GM18868 (cell line): ENCODE data around the gene TBC1D14.
A peak's percentile ranks its signal among the peaks of the same experiment; 100 is the strongest.

Source experiments
- ATAC-seq: cut with Tn5 transposase; IDR thresholded peaks from one replicate; pipeline ENCODE4 v1.9.1; 2021; ENCODE audit warnings: mild to moderate bottlenecking, moderate library complexity; ENCODE audit not compliant: unreplicated experiment

The TBC1D14 gene, protein sequence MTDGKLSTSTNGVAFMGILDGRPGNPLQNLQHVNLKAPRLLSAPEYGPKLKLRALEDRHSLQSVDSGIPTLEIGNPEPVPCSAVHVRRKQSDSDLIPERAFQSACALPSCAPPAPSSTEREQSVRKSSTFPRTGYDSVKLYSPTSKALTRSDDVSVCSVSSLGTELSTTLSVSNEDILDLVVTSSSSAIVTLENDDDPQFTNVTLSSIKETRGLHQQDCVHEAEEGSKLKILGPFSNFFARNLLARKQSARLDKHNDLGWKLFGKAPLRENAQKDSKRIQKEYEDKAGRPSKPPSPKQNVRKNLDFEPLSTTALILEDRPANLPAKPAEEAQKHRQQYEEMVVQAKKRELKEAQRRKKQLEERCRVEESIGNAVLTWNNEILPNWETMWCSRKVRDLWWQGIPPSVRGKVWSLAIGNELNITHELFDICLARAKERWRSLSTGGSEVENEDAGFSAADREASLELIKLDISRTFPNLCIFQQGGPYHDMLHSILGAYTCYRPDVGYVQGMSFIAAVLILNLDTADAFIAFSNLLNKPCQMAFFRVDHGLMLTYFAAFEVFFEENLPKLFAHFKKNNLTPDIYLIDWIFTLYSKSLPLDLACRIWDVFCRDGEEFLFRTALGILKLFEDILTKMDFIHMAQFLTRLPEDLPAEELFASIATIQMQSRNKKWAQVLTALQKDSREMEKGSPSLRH

DNA sequence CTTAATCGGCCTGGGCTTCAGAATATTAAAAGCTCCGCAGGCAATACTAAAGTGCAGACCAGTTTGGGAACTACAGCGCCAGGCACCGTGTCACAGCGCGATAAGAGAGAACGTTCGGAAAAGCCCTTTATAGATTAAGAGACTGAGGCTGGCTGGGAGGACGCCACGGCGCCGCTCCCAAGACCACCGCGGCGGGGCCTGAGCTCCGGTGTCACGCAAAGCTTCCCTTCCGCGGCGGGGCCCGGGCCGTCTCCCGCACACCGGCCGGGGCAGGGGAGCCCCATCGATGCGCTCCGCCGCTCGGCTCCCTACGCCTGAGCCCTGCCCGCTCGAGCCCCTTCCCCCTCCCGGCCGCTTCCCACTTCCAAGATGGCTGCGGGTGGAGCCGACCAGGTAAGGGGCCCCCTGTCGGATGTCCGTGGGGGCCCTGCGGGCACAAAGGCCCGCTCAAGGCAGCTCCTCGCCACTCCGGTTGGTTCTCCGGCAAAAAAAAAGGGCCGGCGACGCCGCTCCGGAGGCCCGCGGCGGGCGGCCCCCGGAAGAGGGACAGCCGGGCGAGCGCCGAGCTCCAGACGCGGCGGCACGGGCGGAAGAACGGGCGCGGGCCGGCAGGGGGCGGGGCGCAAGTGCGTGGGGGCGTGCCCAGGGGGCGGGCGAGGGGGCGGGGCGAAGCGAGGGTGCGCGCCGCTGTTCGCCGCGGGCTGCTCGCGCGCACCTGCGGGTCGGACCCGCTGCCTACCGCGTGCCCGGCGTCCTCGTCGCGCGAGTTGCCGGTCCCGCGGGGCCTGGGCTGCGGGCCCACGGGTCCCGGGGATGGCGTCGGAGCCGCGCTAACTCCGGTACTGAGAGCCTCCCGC is at the start of gene TBC1D14:
Gene TBC1D14, plus strand, starts transcription at position 714 of the 857 bp plus-strand sequence. CDS start 13,564 bp downstream, outside the sequence.
- ATAC-seq = peak; percentile 85

DNA sequence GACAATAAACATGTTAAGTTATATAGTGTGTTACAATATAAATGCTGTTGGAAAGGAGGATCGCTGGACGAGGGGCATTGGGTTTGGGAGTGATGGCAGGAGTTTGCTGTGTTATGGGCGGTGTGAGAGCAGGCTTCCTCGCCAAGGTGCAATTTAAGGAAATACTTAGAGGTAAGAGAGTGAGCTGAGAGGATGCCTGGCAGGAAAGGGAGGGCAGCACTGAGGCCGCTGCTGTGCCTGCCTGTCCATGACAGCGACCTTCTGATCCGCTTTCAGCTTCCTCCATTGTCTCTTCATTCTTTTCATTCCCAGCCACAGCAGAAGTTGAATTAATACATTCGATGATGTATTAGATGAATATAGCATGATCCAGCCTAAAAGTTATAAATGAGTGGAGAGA is 41.2 kb upstream of the TBC1D14 start:
- no peak for ATAC-seq

DNA sequence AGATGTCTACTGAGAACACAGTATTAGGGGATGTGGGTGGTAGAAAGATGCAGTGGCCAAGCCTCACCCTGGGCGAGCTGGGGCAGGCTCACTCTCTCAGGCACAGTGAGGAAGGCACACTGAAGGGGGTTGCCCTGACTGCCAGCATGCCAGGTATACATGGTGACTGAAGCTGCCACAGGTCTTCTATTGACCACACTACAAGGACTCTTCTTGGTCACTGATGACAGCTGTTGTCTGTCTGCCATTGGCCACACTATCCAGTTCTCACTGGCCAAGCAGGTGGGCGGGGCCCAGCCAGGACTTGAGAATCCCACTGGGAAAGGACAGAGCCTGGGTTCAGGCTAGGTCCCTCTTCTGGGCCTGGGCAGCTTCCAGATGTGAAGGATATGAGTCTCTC is 39.7 kb upstream of the TBC1D14 start:
- ATAC-seq = no peak

DNA sequence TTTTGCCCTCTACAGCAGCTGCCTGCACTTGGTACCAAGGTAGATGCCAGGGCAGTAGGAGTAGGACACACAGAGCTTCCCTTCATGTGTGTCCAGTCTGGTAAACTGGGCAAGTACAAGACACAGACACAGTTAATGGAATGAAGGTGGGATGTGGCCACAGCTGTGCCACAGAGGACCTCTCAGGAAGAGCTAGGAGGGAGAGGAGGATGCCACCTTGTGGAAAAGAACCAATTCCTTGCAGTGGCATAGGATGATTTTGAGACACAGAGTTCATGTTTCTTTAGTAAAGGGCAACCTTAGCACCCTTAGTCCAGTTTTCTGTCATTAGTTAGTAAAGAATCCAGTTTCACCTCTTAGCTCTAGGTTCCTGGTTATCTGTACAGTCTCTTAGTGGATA is 36.3 kb upstream of the TBC1D14 start:
- ATAC-seq = no peak

DNA sequence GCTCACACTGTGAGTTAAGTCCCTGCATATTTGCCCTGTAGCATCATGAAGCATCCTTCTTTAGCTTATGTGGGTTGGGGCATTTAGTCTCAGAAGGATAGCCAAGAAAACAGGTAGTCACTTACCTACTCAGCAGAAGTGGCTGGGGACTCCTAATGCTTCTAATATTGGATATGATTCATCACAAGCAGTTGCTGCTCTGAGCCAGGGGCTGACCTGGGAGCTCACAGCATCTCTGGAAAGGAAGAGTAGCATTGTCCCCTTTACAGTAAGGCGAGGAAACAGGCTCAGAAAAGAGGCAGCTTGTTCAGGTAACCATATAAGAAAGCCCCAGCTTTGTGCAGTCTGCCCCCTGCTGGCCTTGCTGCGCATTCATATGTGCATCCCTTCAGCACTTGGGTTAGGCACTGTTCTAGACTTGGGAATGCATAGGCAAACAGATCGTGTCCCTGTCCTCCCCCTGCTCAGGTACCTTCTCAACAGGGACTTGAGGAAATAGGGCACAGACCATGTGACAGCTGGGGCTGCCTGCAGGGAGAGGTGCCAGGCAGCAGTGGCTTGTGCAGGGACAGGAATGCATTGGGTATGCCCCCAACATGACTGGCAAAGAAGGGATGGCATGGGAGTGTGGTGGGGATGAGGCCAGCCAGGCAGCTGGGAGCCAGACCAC is 35.7 kb upstream of the TBC1D14 start:
- ATAC-seq = peak; percentile 72

DNA sequence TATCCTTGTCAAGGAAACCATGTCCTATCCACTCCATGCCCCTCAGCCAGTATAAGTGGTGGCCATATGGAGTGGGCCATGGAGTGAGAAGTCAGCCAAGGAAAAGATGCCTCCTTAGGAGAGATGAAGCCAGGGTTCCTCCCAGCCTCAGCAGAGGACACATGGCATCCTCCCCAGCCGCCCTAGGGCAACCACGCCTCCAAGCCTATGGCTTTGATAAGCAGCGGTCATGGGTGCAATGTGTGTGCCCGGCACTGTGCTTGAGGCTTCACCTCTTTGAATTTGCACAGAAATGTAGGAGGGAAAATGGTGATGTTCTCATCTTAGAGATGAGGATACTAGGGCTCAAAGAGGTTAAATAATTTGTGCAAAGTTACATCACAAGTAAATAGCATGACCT is 34.6 kb upstream of the TBC1D14 start:
- ATAC-seq = no peak

DNA sequence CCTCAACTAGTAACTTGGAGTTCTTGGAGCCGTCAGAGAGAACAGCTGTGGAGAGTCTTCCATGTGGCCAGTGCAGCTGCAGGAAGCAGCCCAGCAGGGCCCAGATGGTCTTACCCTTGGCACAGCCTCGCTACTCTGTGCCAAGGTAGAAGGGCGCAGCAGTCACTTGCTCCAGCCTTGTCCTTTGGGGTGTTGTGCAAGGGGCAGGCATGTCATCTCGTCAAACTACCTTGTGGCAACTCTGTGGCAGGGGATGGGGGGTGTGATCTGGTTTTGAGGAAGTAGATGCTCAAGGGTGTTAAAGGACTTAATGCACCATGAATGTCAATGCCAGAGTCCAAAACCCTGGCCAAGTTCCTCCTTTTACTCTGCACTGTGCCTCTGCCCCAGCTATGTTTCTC is 34.2 kb upstream of the TBC1D14 start:
- ATAC-seq = no peak

DNA sequence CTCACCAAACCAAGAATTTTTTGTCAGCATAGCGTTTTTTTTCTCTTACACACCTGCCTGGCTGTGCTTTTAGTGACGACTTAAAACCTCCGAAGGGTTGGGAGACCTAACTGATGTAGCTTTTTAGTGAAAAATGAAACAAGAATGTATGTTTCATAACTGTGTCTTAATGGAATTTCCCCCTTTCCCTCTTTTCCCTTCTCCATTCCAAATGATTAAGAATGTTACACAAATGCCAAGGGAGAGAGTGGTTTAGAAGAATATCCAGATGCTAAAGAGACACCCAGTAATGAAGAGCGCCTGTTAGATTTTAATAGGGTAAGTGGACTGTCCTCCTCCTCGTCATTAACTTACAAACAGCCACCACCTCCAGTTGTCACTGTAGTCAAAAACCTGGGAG is 33.2 kb upstream of the TBC1D14 start:
- no peak for ATAC-seq

DNA sequence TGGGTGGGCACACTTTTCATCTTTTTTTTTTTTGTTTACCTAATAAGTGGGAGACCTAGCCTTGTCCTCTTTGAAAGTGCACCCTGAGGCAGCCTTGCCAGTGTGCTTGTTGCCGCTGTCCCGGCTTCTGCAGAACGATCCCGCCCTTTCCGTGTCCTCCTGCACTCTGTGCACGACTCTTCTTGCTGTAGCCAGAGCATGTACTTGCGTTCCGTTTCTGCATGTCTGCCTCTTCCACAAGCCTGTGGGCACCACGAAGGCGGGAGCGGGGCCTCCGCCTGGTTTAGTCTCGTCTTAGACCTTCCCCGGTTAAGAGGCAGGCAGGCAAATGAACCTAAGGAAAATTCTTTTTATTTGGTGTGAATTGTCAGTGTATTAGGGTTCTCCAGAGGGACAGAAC is 32.6 kb upstream of the TBC1D14 start:
- no peak for ATAC-seq

DNA sequence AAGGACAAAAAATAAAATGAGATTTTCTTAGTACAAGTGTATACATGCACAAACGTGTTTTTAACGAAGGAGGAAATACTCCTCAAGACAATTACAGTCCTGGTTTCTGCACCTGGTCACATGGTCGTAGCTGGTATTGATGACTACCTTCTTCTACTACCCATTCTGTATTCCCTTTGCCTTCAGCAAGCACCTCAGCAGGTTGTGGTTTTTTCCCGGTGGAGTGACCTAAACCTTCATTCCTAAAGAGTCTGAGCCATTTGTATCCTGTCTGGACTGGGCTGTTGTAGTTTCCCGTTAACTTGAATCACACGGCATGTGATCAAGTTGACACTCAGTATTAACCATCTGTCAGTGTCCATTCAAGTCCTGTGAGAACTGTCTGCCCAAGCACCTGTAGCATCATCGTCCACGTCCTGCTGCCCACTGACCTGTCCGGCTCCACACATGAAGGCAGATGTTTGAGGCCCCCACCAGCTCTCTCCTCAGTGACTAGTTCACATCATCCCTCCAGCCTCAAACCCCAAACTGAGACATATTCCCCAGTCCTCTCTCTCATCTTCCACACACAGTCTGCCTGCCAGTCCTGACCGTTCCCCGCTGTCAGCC is 31.1 kb upstream of the TBC1D14 start:
- ATAC-seq = no peak

DNA sequence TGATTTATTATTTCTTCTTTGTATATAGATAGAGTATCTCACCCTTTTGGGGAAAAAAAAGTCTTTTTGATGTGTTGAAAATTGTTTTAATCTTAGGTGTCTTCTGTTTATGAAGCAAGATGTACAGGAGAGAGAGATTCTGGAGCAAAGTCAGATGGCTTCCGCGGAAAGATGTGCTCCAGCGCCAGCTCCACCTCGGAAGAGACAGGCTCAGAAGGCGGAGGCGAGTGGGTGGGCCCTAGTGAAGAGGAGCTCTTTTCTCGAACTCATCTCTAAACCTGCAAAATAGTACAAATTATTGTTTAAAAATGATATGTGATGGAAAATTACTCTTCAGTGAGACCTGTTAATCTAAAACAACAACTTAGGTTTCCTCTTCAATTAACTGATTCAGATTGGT is 28.9 kb upstream of the TBC1D14 start:
- no peak for ATAC-seq

DNA sequence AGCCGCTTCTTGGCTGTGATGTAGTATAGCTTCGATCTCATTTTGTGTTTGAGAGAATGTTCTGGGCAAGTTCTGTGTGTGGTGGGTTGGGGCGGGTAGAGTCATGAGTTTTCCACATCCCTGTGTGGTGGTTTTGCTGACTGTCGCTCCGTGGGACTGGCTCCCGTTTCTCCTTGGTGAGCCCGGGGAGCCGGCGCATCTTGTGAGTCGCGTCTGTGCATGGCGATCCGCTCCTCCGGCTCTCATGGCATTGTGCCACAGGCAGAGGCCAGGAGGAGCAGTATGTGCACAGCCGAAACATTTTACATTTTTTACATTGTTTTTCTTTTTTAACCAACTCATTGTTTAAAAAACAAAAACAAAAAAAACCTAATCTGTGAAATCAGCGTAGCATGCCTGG is 27.7 kb upstream of the TBC1D14 start:
- no peak for ATAC-seq

DNA sequence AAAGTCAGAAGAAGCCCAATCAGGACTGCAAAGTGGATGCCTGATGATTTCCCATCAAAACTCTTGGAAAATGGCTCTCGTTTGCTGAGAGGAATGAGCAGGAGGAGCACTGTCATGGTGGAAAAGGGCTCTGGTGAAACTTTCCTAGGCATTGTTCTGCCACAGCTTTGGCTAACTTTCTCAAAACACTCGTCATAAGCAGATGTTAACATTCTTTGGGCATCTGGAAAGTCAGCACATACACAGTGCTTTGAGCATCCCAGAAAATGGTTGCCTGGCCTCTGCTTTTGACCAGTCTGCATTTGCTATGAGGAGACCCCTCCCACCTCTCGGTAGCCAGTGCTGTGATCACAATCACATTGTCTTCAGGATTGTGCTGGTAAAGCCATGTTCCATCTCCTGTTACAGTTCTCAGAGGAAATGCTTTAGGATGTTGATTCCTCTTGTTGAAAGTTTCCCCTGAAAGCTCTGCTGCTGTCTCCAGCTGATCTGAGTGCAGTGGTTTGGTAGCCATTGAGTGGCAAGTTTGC is 25.2 kb upstream of the TBC1D14 start:
- ATAC-seq = no peak

DNA sequence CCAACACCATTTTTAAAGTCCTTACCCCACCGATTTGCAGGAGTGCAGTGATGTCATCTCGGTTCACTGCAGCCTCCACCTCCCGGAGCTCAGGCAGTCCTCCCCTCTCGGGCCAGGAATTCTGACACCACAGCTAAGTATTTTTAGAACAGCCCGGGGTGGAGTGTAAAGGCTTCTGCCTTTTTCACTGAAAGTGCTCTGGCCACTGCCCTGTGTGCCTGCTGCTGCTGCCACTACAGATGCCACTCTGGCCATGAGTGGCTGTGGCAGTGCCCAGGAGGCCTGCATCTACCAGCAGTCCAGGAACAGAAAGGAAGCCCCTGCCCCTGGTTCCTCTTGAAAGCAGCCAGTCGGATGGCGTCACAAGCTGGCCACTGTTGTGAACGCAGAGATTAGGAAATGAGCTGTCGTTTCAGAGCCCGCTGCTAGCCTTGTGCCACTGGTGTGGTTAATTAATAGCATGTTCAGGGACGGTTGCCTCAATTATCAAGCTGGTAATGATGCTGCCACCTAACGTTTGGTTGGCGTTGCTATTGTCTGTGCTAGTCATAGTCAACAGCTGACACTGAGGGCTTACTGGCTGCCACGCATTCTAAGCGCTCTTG is 23.6 kb upstream of the TBC1D14 start:
- ATAC-seq = no peak

DNA sequence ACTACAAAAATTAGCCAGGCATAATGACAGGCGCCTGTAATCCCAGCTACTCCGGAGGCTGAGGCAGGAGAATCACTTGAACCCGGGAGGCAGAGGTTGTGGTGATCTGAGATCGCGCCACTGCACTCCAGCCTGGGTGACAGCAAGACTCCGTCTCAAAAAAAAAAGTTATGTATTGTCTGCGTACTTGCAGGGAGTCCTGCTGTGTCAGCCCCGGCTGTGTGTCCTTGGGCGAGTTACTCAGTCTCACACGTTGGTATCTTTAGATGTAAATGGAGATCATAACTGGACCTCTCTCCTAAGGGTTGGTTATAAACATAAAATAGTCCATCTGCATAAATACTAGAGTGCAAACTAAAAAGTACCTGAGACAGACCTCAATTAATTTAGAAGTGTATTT is 22.7 kb upstream of the TBC1D14 start:
- ATAC-seq = no peak

DNA sequence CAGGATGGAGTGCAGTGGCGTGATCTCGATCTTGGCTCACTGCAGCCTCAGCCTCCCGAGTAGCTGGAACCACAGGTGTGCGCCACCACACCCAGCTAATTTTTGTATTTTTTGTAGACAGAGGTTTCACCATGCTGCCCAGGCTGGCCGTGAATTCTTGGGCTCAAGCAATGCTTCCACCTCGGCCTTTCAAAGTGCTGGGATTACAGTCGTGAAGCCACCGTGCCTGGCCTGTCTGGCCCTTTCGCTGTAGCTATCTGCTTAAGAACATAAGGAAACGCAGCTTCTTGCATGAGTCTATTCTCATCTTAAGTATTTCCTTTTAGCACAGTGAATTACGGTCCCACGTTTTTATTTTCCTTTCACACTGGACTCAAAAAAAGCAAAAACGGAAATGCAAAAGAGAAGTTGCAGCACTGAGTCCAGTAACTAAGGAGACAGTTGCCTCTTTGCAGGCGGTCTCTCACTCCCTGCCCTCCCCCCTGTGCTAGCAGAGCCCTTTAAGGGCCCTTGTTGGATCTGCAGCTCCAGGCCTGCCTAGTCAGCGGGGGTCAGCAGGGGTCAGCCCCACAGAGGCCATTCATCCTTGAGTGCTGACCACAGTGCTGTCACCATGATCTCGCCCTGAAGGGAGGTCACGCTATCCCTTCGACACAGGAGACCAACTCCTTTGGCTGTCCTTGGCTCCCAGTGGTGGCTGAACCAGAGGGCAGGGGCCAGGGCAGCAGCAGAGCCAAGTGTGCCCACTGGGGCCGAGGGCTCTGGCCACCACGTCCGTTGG is 21.8 kb upstream of the TBC1D14 start:
- no peak for ATAC-seq

DNA sequence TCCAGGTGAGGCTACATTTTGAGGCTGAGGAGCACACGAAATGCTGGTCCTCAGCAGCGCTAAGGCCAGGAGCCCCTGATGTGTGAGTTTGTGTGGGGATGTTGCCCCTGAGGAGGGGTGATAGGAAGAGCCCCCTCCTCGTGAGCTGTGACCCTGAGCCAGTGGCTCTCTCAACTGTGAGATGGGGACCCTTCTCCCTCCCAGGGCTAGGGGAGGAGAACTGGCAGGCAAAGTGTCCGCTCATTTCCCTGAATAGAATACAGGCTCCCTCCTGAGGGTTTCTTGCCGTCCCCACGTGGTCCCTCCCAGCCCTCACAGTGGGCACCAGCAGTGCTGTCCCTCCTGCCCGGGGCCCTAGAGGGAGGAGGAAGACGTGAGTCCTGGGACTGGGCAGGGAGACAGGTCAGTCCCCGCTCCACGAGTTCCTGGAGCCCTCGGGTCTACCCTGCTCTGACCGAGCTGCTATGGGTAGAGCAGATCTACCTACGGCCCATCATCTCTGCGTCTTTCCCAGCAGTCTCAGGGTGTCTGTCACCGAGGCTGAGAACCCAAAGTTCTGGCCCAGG is 21.0 kb upstream of the TBC1D14 start:
- no peak for ATAC-seq

DNA sequence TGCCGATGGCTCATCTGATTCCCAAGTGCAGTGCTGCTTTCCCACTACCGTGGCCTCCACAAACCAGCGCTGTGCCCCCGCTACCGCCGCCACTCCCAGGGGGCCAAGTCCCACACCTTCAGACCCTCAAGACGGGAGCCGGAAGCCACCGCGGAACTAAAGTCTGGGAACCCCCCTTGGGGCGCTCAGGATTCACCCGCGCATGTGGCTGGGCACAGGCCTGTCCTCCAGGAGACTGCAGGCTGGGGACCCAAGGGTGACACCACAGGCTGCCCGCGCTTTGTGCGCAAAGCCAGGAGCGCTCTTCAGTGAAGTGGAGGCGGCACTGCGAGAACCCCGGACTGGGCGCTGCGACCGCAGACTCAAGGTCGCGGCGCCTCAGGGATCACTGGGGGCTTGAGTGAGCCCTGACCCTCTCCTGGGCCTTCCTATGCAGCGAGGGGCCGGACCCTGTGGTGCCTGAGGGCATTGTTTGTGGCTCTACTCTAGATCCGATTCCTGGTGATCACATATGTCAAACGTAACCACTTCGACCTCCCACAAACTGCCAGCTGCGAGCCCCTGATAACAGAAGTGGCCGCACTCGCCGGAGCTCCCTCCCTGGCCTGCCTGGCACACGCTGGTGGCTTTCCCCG is 20.4 kb upstream of the TBC1D14 start:
- ATAC-seq = no peak
